Measurements from ENCODE around the gene ARL2. TPM values are rescaled to one million over a fixed set of nuclear protein-coding genes. Genes with fewer than 3 reads are reported as not detected.

Gene ARL2
- total and polyA plus RNA-seq, 11 donors, result 90.3 to 241 (median 117) TPM

- WGBS, 4 donors, result 15 to 23% (median 18%) methylated on average over 7 of the region's 7 CpGs
- ATAC-seq, result no peak
Measured at GRCh38 chr11:65040520-65040846, 26.5 kb downstream of the ARL2 start.

DNA sequence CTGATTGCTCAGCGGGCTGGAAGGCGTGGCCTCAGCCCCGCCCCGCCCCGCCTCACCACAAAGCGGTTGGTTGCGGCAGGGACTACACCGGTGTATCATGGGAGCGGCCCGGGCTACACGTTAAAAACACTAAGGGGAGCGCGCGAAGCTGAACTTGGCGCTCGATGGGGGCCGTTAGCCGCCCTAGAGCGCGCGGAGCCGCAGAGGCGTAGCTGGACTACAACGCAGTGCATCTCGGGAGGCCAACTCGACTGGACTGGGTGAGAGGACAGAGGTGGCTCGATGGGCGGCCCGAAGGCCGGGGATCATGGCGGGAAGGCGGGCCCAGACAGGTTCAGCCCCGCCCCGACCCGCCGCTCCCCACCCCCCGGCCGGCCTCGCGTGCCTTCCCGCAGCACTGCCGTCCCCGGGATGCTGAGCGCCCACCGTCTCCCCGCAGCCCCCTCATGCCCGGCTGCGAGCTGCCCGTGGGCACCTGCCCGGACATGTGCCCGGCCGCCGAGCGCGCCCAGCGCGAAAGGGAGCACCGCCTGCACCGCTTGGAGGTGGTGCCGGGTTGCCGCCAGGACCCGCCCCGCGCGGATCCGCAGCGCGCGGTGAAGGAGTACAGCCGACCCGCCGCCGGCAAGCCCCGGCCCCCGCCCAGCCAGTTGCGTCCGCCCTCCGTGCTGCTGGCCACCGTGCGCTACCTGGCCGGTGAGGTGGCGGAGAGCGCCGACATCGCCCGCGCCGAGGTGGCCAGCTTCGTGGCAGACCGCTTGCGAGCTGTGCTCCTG lies 27.1 kb downstream of the ARL2 start, which contains the start of gene SAC3D1:
TSS of gene SAC3D1 (plus strand) at position 364 of the 776 bp plus-strand sequence. CDS start at position 447, 83 bp downstream.
- intact Hi-C loops (cut with DNase I), result loop anchor here in 6 of 10 donors (1.0 to 5.0 kb wide), 5 partner anchors 14 to 70 kb away; partner anchors contain the start of genes CDCA5 (in 5 of the 6), ZFPL1 (in 5 of the 6), SNX15 (in 1 of the 6) and TM7SF2 (in 1 of the 6)
- Histone ChIP-seq H3K4me1 (peaks cover 0 to 37% (median 16%) of the 10 kb centered on the region in 12 donors), H3K4me3 (peak within 1 kb of the TSS; percentile 63 to 92 (median 78)), H3K27me3 (no peaks in the 10 kb centered on the region), H3K9me3 (no peaks in the 10 kb centered on the region), H3K27ac (peak within 1 kb of the TSS; percentile 86 to 98 (median 94)), H3K36me3 (peaks cover 0 to 43% (median 32%) of the 10 kb centered on the region in 9 donors)
- ATAC-seq, result peak; percentile 91 to 97 (median 96)
- 0 to 1% (median 1%) methylated on average over 20 to 91 of the region's 91 CpGs for WGBS, 4 donors
- peak; percentile 89 to 94 (median 93) for DNase-seq
- TF ChIP-seq CTCF (IDR thresholded peaks at IDR 0.05) (no peak), POLR2A (IDR thresholded peaks at IDR 0.05) (peak in 1 of 2 donors; percentile 55)

More at GRCh38 chr11:65040520-65040846, 26.5 kb downstream of the ARL2 start:
- peak overlapping the region; percentile 63 to 92 (median 78) for H3K4me3 ChIP-seq
- no peak for TF ChIP-seq POLR2A (IDR thresholded peaks at IDR 0.05)
- no peak for TF ChIP-seq CTCF (IDR thresholded peaks at IDR 0.05)
- H3K27ac ChIP-seq, result peak overlapping the region; percentile 86 to 98 (median 94)
- H3K4me1 ChIP-seq, result peaks cover 0 to 37% (median 16%) of the 10 kb centered on the region in 12 donors
- H3K27me3 ChIP-seq, result no peaks in the 10 kb centered on the region
- intact Hi-C loops (cut with DNase I), result loop anchor here in 6 of 10 donors (1.0 to 5.0 kb wide), 5 partner anchors 13 to 70 kb away; partner anchors contain the start of genes CDCA5 (in 5 of the 6), ZFPL1 (in 5 of the 6), SNX15 (in 1 of the 6) and TM7SF2 (in 1 of the 6)
- H3K9me3 ChIP-seq, result no peaks in the 10 kb centered on the region
- H3K36me3 ChIP-seq, result peaks cover 0 to 49% (median 38%) of the 10 kb centered on the region in 9 donors
- DNase-seq, result no peak

DNA sequence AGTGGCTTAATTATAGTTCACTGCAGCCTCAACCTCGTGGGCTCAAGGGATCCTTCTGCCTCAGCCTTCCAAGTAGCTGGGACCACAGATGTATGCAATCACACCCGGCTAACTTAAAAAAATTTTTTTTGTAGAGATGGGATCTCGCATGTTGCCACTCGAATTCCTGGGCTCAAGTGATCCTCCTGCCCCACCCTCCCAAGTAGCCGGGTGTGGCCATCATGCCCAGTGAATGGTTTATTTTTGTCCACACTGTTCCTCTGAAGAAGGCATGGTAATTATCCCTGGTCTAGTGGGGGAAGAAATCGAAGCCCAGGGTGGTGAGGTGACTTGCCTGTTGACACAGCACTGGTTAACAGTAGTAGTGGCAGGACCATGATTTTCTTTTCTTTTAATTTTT lies 28.9 kb downstream of the ARL2 start:
- Histone ChIP-seq H3K27me3 (no peaks in the 10 kb centered on the region), H3K4me1 (peaks cover 0 to 52% (median 20%) of the 10 kb centered on the region in 12 donors), H3K27ac (no peak overlapping the region), H3K9me3 (no peaks in the 10 kb centered on the region), H3K36me3 (peaks cover 0 to 27% (median 18%) of the 10 kb centered on the region in 9 donors), H3K4me3 (no peak overlapping the region)
- ATAC-seq, result no peak
- TF ChIP-seq POLR2A (IDR thresholded peaks at IDR 0.05), result no peak
- TF ChIP-seq CTCF (IDR thresholded peaks at IDR 0.05), result no peak
- 83 to 86% (median 85%) methylated on average over 6 of the region's 6 CpGs for WGBS, 4 donors
- intact Hi-C loops (cut with DNase I), result loop anchor here in 5 of 10 donors (5.0 kb wide), 2 partner anchors 39 to 54 kb away; partner anchors contain the start of genes CDCA5 (in 4 of the 5), ZFPL1 (in 4 of the 5) and VPS51 (in 1 of the 5)
- DNase-seq, result no peak
